ENCODE measurements around the gene SIL1. TPM values are rescaled to one million over a fixed set of nuclear protein-coding genes. Genes with fewer than 3 reads are reported as not detected.

Gene SIL1
- total RNA-seq, 1 donor from 2014 or later, result 16.0 TPM

- Mint-ChIP-seq H3K27me3 (ENCODE audit: low read depth) (no peaks in the 10 kb centered on the region), H3K36me3 (ENCODE audit: low read depth) (peaks cover 28% of the 10 kb centered on the region), H3K9me3 (peaks cover 3% of the 10 kb centered on the region), H3K4me3 (no peak overlapping the region), H3K4me1 (peaks cover 6% of the 10 kb centered on the region), H3K27ac (ENCODE audit: unreplicated experiment) (no peak overlapping the region)
- no peak for TF ChIP-seq CTCF (conservative IDR thresholded peaks at IDR 0.05)
- no peak for DNase-seq (ENCODE audit: low read depth, low spot score)
Measured at GRCh38 chr5:138900281-138900965, 297.7 kb downstream of the SIL1 start.

GRCh38 chr5:138898742-138899141 is 299.4 kb downstream of the SIL1 start:
- Mint-ChIP-seq H3K27ac (ENCODE audit: unreplicated experiment) (no peak overlapping the region), H3K27me3 (ENCODE audit: low read depth) (no peaks in the 10 kb centered on the region), H3K36me3 (ENCODE audit: low read depth) (peaks cover 28% of the 10 kb centered on the region), H3K4me1 (peaks cover 6% of the 10 kb centered on the region), H3K9me3 (peaks cover 3% of the 10 kb centered on the region), H3K4me3 (no peak overlapping the region)
- no peak for DNase-seq (ENCODE audit: low read depth, low spot score)
- TF ChIP-seq CTCF (conservative IDR thresholded peaks at IDR 0.05), result no peak

- Mint-ChIP-seq H3K4me1 (peaks cover 6% of the 10 kb centered on the region), H3K4me3 (no peak overlapping the region), H3K36me3 (ENCODE audit: low read depth) (peaks cover 27% of the 10 kb centered on the region), H3K27me3 (ENCODE audit: low read depth) (no peaks in the 10 kb centered on the region), H3K9me3 (peaks cover 3% of the 10 kb centered on the region), H3K27ac (ENCODE audit: unreplicated experiment) (no peak overlapping the region)
- TF ChIP-seq CTCF (conservative IDR thresholded peaks at IDR 0.05), result no peak
- DNase-seq (ENCODE audit: low read depth, low spot score), result no peak
Measured at GRCh38 chr5:138898299-138898698, 299.9 kb downstream of the SIL1 start.

Other genes with a start within 250 kb of the SIL1 start
- gene MATR3, start 95.4 kb upstream of the SIL1 start, total RNA-seq, result 321 and 329 TPM in 2 replicates
- 103 and 104 TPM in 2 replicates for gene PAIP2, start 143.5 kb upstream of the SIL1 start, total RNA-seq
- gene SLC23A1, start 184.9 kb upstream of the SIL1 start, total RNA-seq, result not detected in 2 replicates
- gene MZB1, start 191.5 kb upstream of the SIL1 start, total RNA-seq, result 0.25 and 0.30 TPM in 2 replicates
- gene PROB1, start 196.7 kb upstream of the SIL1 start, total RNA-seq, result 2.2 and 2.4 TPM in 2 replicates
- gene SPATA24, start 205.7 kb upstream of the SIL1 start, total RNA-seq, result 15.2 and 16.1 TPM in 2 replicates
- gene DNAJC18, start 241.2 kb upstream of the SIL1 start, total RNA-seq, result 27.9 and 32.5 TPM in 2 replicates

All from neural crest cell (in vitro differentiated cells).